ENCODE results near the gene UNK.

The UNK gene

GRCh38 chr17:75795820-75796607 is 11.4 kb downstream of the UNK start:
- no peak for DNase-seq (ENCODE audit: low spot score)
- TF ChIP-seq CTCF (IDR thresholded peaks at IDR 0.05; ENCODE audit: borderline replicate concordance, control extremely low read depth, extremely low read depth, insufficient read depth, missing control alignments): no peak
- in situ Hi-C loops (cut with MboI; ENCODE audit: low sequenced_read_pairs, unreplicated experiment): no loop called here

DNA sequence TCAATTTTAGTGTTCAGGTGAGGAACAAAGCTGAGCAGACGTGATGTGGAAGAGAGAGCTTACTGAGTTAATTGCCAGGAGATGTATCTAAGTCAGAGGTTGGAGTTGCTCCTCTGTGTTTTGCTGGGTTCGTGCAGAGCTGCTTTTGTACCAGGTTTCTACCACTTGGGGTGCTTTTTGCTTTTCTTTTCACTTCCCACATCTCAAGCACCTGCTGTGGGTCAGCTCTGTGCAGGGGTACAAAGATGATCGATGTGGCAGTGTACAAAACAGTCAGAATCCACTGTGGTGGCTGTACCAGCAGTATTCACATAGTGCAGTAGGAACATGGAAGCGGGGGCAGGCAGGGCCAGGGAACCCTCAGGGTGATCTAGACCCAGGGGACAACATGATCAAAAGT is 14.8 kb downstream of the UNK start:
- peak; percentile 28 for DNase-seq (ENCODE audit: low spot score)
- no peak for TF ChIP-seq CTCF (IDR thresholded peaks at IDR 0.05; ENCODE audit: borderline replicate concordance, control extremely low read depth, extremely low read depth, insufficient read depth, missing control alignments)
- in situ Hi-C loops (cut with MboI; ENCODE audit: low sequenced_read_pairs, unreplicated experiment): no loop called here

GRCh38 chr17:75803883-75804282 is 19.3 kb downstream of the UNK start:
- no peak for DNase-seq (ENCODE audit: low spot score)
- in situ Hi-C loops (cut with MboI; ENCODE audit: low sequenced_read_pairs, unreplicated experiment): no loop called here
- TF ChIP-seq CTCF (IDR thresholded peaks at IDR 0.05; ENCODE audit: borderline replicate concordance, control extremely low read depth, extremely low read depth, insufficient read depth, missing control alignments): no peak

DNA sequence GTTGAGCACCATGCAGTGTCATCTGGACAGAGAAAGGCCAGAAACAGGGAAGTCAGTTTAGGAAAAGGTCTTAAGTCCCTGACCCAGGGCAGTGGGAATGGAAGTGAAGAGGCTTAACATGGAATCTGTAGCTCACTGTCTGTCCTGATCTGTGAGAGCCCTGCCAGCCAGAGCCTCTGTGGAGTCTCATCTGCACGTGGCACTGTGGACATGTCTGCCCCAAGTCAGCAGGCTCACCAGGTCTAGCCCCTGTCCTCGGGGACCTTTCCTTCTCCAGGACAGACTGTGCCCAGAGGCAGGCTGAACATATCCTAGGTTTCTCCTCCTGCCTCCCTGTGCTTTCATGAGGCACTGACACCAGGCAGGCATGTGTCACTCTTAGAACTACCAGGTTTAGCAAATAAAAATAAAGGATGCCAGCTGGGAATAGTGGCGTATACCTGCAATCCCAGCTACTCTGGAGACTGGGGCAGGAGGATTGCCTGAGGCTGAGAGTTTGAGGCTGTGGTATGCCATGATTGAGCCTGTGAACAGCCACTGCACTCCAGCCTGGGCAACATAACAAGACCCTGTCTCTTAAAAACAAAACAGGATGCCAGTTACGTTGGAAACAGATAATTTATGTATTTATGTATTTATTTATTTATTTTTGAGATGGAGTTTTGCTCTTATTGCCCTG is 22.4 kb downstream of the UNK start:
- in situ Hi-C loops (cut with MboI; ENCODE audit: low sequenced_read_pairs, unreplicated experiment): no loop called here
- TF ChIP-seq CTCF (IDR thresholded peaks at IDR 0.05; ENCODE audit: borderline replicate concordance, control extremely low read depth, extremely low read depth, insufficient read depth, missing control alignments): no peak
- no peak for DNase-seq (ENCODE audit: low spot score)

DNA sequence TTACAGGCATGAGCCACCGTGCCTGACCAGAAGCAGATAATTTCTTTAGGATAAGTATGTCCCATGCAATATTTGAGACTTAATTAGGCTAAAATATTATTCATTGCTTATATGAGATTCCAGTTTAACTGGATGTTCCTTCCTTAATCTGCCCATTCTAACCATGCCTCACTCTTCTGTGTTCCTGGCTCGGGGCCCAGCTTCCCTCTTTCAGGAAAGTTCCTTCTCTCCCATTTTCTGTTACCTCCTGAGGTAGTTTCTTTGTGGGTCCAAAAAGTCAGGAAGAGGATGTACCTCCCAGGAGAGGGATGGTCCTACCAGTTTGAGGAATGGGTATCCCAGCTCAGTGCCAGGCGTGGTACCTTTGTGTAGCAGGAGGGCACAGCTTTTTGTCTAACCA is 23.3 kb downstream of the UNK start:
- in situ Hi-C loops (cut with MboI; ENCODE audit: low sequenced_read_pairs, unreplicated experiment): no loop called here
- no peak for TF ChIP-seq CTCF (IDR thresholded peaks at IDR 0.05; ENCODE audit: borderline replicate concordance, control extremely low read depth, extremely low read depth, insufficient read depth, missing control alignments)
- no peak for DNase-seq (ENCODE audit: low spot score)

- TF ChIP-seq CTCF (IDR thresholded peaks at IDR 0.05; ENCODE audit: borderline replicate concordance, control extremely low read depth, extremely low read depth, insufficient read depth, missing control alignments): no peak
- in situ Hi-C loops (cut with MboI; ENCODE audit: low sequenced_read_pairs, unreplicated experiment): no loop called here
- no peak for DNase-seq (ENCODE audit: low spot score)
Measured at GRCh38 chr17:75808549-75808904, 23.9 kb downstream of the UNK start.

All from GM13976 (cell line).